T-helper 1 cell treated with Interleukin-12 subunit alpha and Interleukin-12 subunit beta and Interleukin-4 antibody, amounts not matched to agents 30 μg/mL and 1 μg/mL, for 36 hours (primary cell): ENCODE measurements around the gene KIDINS220.

Experiments used
- H3K27ac Mint-ChIP-seq: one replicate; pipeline ENCODE4 v1.8.0; 2021; ENCODE audit warnings: mild to moderate bottlenecking, mixed read lengths
- H3K27me3 Mint-ChIP-seq: one replicate; pipeline ENCODE4 v1.8.0; 2021; ENCODE audit warnings: low read depth, mixed read lengths
- H3K36me3 Mint-ChIP-seq: one replicate; pipeline ENCODE4 v1.8.0; 2021; ENCODE audit warnings: low read depth, mixed read lengths
- H3K4me1 Mint-ChIP-seq: one replicate; pipeline ENCODE4 v1.8.0; 2021; ENCODE audit warnings: low read depth, mixed read lengths
- H3K4me3 Mint-ChIP-seq: one replicate; pipeline ENCODE4 v1.8.0; 2021; ENCODE audit warnings: mild to moderate bottlenecking, moderate library complexity, mixed read lengths
- H3K9me3 Mint-ChIP-seq: one replicate; pipeline ENCODE4 v1.8.0; 2021; ENCODE audit warnings: mixed read lengths

The KIDINS220 gene

DNA sequence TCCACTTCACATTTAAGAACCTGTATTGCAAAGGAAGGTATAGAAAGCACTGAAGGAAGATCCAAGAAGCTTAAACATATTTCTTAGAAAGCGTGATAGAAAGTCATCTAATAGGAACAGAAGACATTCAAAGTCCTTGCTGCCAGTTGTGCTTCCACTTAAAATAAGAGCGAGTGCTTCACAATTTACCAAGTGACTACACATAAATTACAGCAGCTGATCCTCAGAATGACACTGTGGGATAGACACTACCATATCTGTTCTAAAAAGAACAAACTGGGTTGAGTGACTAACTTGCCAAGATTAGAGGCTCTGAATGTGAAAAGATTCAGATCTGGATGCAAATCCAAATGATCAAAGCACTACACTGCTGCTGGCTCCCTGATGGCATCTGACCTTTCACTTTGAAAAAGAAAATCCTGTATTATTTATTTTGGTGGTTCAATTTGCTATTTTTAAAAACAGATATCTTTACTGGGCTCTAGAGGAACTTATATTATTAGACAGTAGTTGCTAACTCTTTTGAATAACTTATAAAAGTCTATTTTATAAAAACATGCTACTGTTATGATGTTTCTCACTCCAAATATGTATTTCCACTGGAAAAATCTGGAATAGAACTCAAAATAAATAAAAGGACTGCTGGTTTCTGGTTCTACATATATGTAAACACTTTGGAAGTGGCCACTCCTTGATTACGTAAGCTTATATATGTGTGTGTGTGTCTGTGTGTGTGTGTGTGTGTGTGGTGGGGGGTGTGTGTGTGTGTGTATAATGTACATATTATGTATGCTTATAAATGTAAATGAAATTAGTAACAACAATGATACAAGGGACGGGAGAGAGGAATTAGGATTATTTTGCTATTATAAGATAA lies 57.4 kb downstream of the KIDINS220 start:
- H3K9me3 Mint-ChIP-seq: no peaks in the 10 kb centered on the region
- peaks cover 38% of the 10 kb centered on the region for H3K36me3 Mint-ChIP-seq
- no peaks in the 10 kb centered on the region for H3K4me1 Mint-ChIP-seq

GRCh38 chr2:8774371-8774770 lies 63.0 kb downstream of the KIDINS220 start:
- H3K27me3 Mint-ChIP-seq: no peaks in the 10 kb centered on the region
- H3K4me1 Mint-ChIP-seq: no peaks in the 10 kb centered on the region
- no peak overlapping the region for H3K4me3 Mint-ChIP-seq
- no peak overlapping the region for H3K27ac Mint-ChIP-seq
- no peaks in the 10 kb centered on the region for H3K9me3 Mint-ChIP-seq
- H3K36me3 Mint-ChIP-seq: peaks cover 27% of the 10 kb centered on the region

More for the DNA sequence above, 57.4 kb downstream of the KIDINS220 start:
- Mint-ChIP-seq H3K27me3 (no peaks in the 10 kb centered on the region), H3K4me3 (no peak overlapping the region), H3K27ac (no peak overlapping the region)

- peaks cover 24% of the 10 kb centered on the region for H3K36me3 Mint-ChIP-seq
- no peaks in the 10 kb centered on the region for H3K27me3 Mint-ChIP-seq
- H3K9me3 Mint-ChIP-seq: no peaks in the 10 kb centered on the region
- no peaks in the 10 kb centered on the region for H3K4me1 Mint-ChIP-seq
- H3K4me3 Mint-ChIP-seq: no peak overlapping the region
- no peak overlapping the region for H3K27ac Mint-ChIP-seq
These were observed 70.1 kb downstream of the KIDINS220 start for GRCh38 chr2:8767324-8767723.

DNA sequence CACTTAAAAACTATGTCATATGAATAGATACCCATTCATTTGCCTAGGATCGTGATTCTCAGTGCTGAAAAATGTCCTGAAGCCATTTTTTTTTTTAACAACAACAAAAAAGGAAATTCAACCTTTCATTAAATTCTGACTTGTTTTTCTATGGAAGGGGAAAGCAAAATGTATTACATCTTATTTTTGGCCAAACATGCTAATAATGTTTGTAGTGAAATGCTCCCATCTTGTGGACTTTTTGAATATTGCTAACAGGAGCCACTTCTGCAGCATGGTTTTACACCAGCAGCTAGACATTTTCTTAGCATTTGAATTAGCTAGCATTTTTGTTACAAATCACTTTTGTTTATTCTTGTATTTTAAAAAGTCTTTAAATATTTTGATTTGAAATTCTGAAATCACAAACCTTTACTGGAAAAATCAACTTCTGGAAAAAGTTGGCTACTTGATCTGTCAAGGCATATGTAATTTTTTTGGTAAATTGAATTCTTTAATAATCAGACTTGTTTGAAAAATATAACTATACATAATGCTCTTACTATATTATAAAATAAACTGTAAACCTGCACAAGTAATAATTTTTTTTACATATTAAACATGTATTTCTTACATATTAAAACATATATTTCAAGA lies 75.8 kb downstream of the KIDINS220 start:
- Mint-ChIP-seq H3K27ac (no peak overlapping the region), H3K36me3 (peaks cover 27% of the 10 kb centered on the region), H3K9me3 (peaks cover 2% of the 10 kb centered on the region), H3K4me3 (no peak overlapping the region), H3K27me3 (no peaks in the 10 kb centered on the region), H3K4me1 (no peaks in the 10 kb centered on the region)

- H3K27me3 Mint-ChIP-seq: no peaks in the 10 kb centered on the region
- H3K9me3 Mint-ChIP-seq: peaks cover 12% of the 10 kb centered on the region
- no peaks in the 10 kb centered on the region for H3K4me1 Mint-ChIP-seq
- H3K36me3 Mint-ChIP-seq: peaks cover 30% of the 10 kb centered on the region
- no peak overlapping the region for H3K27ac Mint-ChIP-seq
- no peak overlapping the region for H3K4me3 Mint-ChIP-seq
These were observed 80.7 kb downstream of the KIDINS220 start for GRCh38 chr2:8756716-8757115.

- H3K9me3 Mint-ChIP-seq: peaks cover 12% of the 10 kb centered on the region
- H3K27me3 Mint-ChIP-seq: no peaks in the 10 kb centered on the region
- peaks cover 30% of the 10 kb centered on the region for H3K36me3 Mint-ChIP-seq
- no peak overlapping the region for H3K27ac Mint-ChIP-seq
- no peaks in the 10 kb centered on the region for H3K4me1 Mint-ChIP-seq
- no peak overlapping the region for H3K4me3 Mint-ChIP-seq
These were observed 81.2 kb downstream of the KIDINS220 start for GRCh38 chr2:8756230-8756629.

- Mint-ChIP-seq H3K36me3 (peaks cover 32% of the 10 kb centered on the region), H3K4me3 (no peak overlapping the region), H3K27ac (no peak overlapping the region), H3K9me3 (peaks cover 12% of the 10 kb centered on the region), H3K27me3 (no peaks in the 10 kb centered on the region), H3K4me1 (no peaks in the 10 kb centered on the region)
These were observed 83.2 kb downstream of the KIDINS220 start for GRCh38 chr2:8754106-8754776.

DNA sequence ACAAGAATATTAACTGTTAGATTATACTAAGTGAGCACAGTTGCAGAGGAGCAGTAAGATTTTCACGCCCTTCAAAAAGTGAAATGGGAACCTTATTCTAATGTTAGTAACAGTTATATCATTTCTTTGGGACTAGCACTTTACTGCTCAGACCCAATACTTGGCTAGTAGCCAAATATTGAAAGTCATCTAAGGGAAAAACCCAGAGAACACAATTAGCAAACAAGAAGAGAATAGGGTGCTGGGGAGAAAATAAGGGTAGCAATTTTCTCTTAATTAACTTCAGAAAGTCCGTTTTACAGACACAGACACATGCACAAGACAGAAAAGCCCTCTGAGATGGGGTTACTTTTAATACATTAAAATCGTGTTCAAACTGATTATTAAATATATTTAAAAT lies 83.8 kb downstream of the KIDINS220 start:
- Mint-ChIP-seq H3K4me3 (no peak overlapping the region), H3K4me1 (no peaks in the 10 kb centered on the region), H3K27ac (no peak overlapping the region), H3K36me3 (peaks cover 31% of the 10 kb centered on the region), H3K27me3 (no peaks in the 10 kb centered on the region), H3K9me3 (peaks cover 12% of the 10 kb centered on the region)

DNA sequence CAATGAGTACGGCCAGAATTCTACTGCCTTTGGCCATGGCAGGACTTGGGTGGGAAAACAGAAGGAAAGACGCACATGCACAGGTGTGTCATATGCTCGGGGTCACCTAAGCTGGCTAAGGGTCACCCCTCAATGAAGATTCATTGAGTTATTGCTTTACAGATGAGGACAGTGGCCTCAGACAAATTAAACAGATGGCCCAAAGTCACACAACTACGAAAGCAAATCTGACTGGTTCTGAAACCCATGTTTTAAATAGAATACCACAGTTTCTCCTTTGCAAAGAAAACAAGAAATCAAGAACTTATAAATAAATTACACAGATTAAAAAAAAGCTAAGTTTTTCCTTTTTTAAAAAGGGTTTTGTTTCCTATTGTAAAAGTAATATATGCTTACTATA lies 85.0 kb downstream of the KIDINS220 start:
- Mint-ChIP-seq H3K27ac (no peak overlapping the region), H3K36me3 (peaks cover 20% of the 10 kb centered on the region), H3K4me3 (no peak overlapping the region), H3K4me1 (no peaks in the 10 kb centered on the region), H3K9me3 (peaks cover 12% of the 10 kb centered on the region), H3K27me3 (no peaks in the 10 kb centered on the region)

GRCh38 chr2:8750221-8750620 lies 87.2 kb downstream of the KIDINS220 start:
- H3K36me3 Mint-ChIP-seq: peaks cover 6% of the 10 kb centered on the region
- no peaks in the 10 kb centered on the region for H3K27me3 Mint-ChIP-seq
- H3K9me3 Mint-ChIP-seq: no peaks in the 10 kb centered on the region
- H3K4me1 Mint-ChIP-seq: no peaks in the 10 kb centered on the region
- H3K27ac Mint-ChIP-seq: no peak overlapping the region
- no peak overlapping the region for H3K4me3 Mint-ChIP-seq

GRCh38 chr2:8743261-8743660 lies 94.2 kb downstream of the KIDINS220 start:
- Mint-ChIP-seq H3K27me3 (no peaks in the 10 kb centered on the region), H3K36me3 (peaks cover 4% of the 10 kb centered on the region), H3K27ac (no peak overlapping the region), H3K4me1 (no peaks in the 10 kb centered on the region), H3K4me3 (no peak overlapping the region), H3K9me3 (no peaks in the 10 kb centered on the region)

- no peaks in the 10 kb centered on the region for H3K4me1 Mint-ChIP-seq
These were observed 97.3 kb downstream of the KIDINS220 start for GRCh38 chr2:8740136-8740535.

GRCh38 chr2:8737571-8738175 lies 99.7 kb downstream of the KIDINS220 start:
- Mint-ChIP-seq H3K36me3 (peaks cover 13% of the 10 kb centered on the region), H3K4me3 (no peak overlapping the region), H3K27ac (no peak overlapping the region), H3K27me3 (no peaks in the 10 kb centered on the region), H3K9me3 (no peaks in the 10 kb centered on the region), H3K4me1 (no peaks in the 10 kb centered on the region)

More at GRCh38 chr2:8740136-8740535, 97.3 kb downstream of the KIDINS220 start:
- no peak overlapping the region for H3K27ac Mint-ChIP-seq
- H3K4me3 Mint-ChIP-seq: no peak overlapping the region
- H3K27me3 Mint-ChIP-seq: no peaks in the 10 kb centered on the region
- no peaks in the 10 kb centered on the region for H3K9me3 Mint-ChIP-seq
- peaks cover 7% of the 10 kb centered on the region for H3K36me3 Mint-ChIP-seq

DNA sequence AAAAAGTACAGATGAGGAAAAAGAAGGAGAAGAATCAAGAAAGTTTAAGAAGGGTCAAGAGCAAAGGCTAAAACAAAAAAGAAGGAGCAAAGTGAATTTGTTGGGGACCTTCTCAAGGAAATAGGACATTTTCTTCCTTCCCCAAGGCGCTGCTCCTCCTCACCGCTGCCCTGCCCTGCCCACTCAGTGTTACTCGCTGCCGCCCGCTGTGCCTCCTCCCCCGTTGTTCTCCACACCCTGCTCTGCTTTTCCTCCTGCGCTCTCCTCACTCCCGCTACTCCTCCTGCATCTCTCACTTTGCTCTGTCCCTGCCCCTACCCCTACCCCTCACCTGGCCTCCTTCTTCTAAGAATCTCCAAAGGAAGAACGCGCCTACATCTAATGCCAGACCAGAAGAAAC lies 104.8 kb downstream of the KIDINS220 start:
- Mint-ChIP-seq H3K27ac (no peak overlapping the region), H3K27me3 (no peaks in the 10 kb centered on the region), H3K9me3 (no peaks in the 10 kb centered on the region), H3K36me3 (peaks cover 32% of the 10 kb centered on the region), H3K4me1 (no peaks in the 10 kb centered on the region), H3K4me3 (no peak overlapping the region)
